Fibroblast of upper back skin (primary cell): ENCODE data around the gene MUC13.
"Not testable (repeated sequence)": the region's sequence is repeated elsewhere in the genome, so short reads cannot be mapped to it uniquely, and the experiment has no call there.

ENCODE experiments used
- DNase-seq: peaks from one replicate; pipeline ENCODE4 v3.0.0-alpha.2; 2013

MUC13 gene

DNA sequence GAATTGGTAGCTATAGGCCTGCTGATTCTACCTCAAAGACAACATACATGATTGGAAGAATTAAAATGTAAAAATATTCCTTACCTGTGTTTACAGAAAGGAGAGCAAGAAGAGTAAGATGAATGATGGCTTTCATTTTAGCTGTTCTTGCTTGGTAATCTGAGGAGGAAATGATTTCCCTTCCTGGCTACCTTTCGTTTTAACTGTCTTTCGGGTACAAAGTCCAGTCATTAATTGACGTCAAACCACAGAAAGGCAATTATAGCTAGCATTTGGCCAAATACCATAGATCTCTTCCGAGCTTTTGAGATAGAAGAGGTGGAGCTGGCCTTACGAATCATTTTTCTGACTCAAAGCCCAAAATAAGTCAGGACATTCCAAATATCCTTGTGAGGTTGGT, at the start of gene MUC13:
MUC13 (minus strand) TSS at position 175 of the 400 bp plus-strand sequence; CDS start at position 136, 39 bp downstream.
- DNase-seq: no peak

DNA sequence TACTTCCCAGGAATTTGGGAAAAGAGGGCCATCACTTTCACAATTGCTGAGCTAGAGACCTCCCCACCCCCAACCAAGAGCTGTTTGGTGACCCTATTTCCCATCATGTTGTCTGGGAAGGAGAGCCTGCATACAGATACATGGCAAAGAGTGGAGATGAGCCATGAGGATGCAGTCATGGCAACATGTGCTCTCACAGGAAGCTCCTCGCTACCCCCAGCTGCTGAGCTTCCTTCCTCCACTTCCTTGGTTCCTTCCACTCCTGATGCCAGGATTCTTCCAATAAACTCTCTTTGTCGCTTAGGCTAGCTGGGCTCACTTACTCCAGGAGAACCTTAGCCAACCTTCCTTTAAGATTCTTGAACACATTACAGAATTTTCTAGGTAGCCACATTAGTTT, 48.3 kb upstream of the MUC13 start:
- DNase-seq: no peak

DNA sequence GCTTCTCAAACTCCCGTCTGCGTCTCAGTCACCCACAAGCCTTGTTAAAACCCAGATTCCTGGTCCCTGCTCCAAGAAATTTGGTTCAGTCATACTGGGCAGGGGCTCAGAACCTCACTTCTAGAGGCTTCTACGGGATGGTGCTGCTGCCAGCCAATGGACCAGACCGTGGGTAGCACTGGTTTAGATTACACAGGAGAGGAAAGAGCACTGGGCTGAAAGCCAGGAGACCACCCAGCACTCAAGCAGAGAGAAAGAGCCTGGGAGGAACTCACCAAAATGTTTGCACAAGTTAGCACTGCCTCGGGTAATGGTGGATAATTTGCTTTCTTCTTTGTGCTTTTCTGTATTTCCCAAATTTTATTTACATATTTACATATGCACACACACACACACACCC, 46.9 kb upstream of the MUC13 start:
- no peak for DNase-seq

GRCh38 chr3:124978627-124979026, 44.1 kb upstream of the MUC13 start:
- no peak for DNase-seq

DNA sequence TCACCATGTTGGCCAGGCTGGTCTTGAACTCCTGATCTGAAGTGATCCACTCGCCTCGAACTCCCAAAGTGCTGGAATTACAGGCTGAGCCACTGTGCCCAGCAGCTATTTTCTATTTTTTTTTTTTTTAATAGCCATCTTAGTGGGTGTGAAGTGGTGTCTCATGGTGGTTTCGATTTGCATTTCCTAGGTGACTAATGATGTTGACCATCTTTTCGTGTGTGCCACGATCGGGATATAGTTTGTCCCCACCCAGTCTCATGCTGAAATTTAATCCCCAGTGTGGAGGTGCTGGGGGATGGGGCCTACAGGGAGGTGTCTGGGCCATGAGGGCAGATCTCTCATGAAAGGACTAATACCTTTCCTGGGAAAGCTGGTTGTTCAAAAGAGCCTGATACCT, 41.8 kb upstream of the MUC13 start:
- DNase-seq: no peak

DNA sequence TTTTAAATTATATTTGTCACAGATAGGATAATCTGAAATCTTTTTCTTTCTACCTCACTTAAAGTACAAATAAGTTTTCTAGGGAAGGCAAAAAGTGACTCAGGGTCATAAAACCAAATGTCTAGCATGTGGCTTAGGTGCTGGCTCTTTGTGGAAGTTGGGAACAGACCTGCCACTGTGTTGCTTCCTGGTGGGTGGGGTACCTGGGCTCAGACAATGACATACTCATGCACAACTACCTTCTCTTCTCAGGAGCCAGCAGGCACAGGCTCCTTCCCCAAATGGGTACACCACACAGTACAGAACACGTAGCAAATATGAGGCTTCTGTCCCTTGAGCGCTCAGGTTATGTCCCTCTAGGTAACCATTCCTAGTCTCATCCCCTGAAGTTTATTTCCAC, 40.1 kb upstream of the MUC13 start:
- no peak for DNase-seq

- no peak for DNase-seq
Observed at GRCh38 chr3:124973290-124973689, 38.7 kb upstream of the MUC13 start.

DNA sequence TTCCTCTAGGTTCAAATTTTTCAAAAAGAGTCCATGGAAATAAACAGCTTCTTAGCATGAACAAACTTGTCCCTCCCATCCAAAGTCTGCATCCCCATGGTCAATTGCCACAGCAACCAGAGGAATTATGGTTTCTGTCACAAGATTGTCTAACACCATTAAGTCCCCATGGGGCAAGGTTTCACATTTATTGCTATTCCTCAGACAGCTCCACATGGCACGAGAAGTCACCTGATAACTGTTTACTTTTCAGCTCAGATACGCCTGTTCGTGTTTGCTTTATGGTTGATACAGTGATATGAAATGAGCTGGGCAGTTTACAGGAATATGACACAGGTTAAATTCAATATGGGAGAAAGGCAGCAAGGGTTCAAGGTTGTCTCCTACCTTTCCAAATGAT, 37.9 kb upstream of the MUC13 start:
- DNase-seq: no peak

DNA sequence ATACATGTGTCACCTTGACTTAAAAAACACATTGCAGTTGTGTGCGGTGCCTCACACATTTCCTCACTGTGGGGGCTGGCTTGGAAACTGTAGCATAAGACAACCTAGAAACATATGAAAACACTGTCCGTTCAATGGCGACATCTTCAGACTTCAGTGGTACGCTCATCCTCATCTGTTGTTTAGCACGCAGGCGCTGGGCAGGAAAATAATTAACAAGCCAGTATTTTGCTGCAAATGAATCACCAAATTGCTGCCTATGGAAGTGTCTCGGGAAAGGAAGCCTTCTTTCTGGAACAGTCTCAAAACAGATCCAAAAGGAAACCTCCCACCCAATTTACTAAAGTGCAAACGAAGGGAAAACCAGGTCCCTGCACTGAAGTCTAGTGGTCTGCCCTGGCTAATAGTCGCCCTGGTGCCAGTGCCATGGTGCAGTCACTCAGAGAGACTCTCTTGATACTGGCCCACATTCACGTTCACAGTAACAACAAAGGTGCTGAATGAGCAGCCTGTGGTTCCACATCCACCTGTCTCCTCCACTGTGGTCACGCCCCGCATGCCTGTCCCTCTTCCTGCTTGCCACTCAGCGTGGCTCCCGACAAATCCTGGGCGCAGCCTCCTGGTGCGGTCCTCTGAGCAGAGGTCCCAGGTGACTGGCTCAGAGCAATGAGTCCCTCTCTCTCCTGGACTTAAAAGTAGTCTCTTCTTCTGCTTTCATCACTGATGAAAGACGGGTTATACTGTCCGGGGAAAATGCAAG, 35.6 kb upstream of the MUC13 start:
- DNase-seq: no peak

GRCh38 chr3:124969190-124969589, 34.6 kb upstream of the MUC13 start:
- DNase-seq: no peak

DNA sequence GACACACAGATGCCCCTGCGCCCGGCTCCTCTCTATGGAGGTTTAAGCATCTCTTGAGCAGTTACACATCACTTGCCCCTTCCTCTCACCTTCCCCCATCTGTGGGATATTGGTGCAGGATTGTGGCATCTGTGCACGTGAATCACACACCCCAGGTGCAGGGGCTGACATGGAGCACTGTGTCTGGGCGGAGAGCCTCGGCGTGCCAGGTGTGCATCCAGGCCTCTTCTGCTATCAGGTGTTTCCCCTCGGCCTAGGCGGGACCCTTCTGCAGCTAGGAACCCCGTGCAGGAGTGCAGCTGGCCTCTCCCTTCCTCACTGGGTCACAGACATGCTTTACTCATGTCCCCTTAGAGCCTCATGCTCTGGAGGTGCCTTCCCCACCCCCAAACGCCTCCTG, 33.4 kb upstream of the MUC13 start:
- no peak for DNase-seq

GRCh38 chr3:124966521-124967445, 32.2 kb upstream of the MUC13 start:
- DNase-seq: no peak

GRCh38 chr3:124965413-124965812, 30.9 kb upstream of the MUC13 start:
- peak; percentile 15 for DNase-seq

DNA sequence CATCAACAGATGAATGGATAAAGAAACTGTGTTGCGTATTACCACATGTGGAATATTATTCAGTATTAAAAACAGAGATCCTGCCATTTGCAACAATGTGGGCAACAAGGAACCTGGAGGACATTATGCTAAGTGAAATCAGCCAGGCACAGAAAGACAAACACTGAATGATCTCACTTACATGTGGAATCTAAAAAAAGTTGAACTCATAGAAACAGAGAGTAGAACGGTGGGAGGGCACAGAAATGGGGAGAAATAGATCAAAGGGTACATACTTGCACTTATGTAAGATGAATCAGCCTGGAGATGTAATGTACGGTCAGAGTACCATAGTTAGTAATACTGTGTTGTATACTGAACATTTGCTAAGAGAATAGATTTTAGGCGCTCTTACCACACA, 29.8 kb upstream of the MUC13 start:
- peak; percentile 62 for DNase-seq

DNA sequence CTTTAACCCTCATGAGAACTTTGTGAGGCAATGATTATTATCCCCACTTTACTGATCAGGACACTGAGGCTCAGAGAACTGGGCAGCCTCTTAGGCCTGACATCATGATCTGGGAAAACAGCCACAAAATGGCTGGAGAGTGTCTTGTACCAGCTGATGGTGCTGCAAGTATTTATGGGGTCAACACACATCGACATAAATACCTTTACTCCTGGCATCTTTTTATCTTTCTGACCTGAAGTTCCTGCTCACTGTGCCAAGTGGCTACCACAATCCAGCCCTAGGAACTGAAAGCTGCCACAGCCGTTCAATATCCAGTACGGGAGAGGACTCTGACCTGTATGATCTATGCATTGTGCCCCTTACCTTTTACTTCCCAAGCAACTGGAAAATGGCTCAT, 29.2 kb upstream of the MUC13 start:
- DNase-seq: peak; percentile 10

DNA sequence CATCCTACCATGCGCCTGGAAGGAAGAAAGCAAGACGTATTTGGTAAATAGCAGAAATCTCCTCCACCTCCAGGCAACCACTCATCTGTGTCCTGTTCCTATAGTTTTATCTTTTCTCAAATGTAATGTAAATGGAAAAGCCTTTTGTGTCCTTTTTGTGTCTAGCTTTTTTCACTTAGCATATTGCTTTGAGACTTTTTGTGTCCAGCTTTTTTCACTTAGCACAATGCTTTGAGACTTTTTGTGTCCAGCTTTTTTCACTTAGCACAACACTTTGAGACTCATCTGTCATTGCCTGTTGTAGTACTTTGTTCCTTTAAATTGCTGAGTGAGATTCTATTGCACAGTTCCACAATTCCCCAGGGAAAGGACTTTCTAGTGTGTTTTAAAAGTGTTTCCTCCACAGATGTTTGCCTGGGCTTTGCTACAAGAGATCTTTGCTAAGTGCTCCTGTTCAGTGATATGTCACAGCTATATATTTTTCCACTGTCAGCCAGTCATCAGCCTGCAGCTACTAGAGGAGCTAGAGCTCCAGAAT, 27.9 kb upstream of the MUC13 start:
- DNase-seq: peak; percentile 31

GRCh38 chr3:124960698-124961097, 26.1 kb upstream of the MUC13 start:
- no peak for DNase-seq

GRCh38 chr3:124960105-124960504, 25.6 kb upstream of the MUC13 start:
- DNase-seq: no peak

DNA sequence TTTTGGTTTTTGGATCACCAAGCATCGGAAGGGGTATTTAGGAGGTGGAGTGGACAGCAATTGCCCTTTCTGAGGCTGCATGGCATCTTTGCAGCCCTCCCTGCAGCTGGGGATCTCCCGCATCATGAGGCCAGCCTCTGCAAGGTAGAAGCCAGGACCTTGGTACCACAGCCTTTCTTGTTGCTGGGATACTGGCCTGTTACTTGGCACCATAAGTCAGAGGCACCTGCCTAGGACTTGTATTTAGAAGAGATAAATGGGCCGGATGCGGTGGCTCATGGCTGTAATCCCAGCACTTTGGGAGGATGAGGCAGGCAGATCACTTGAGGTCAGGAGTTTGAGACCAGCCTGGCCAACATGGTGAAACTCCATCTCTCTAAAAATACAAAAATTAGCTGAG, 23.4 kb upstream of the MUC13 start:
- not testable (repeated sequence) for DNase-seq

DNA sequence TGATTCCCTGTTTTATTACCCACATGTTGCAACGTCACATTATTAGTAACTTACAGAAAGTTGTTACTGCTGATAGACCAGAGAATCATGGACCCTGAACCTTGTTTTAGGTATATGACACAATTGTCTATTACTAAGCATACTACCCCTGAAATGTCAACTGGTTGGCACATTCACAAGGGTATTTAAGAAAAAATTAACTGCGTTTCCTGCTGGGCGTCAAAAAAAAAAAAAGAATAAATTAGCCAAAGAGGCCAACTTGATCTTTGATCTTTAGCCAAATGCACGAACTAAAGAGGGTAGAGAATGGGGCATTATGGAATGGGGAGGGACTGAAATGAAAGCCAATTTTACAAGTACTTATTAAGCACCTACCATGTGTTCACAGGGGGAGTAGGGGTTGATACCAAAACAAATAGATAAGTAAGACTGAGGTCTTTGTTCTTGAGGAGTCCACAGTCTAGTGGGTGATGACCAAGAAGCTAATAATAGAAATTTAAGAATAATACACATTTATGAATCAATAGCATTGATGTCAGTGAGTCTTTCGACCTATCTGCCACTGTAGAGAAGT, 17.8 kb upstream of the MUC13 start:
- no peak for DNase-seq

DNA sequence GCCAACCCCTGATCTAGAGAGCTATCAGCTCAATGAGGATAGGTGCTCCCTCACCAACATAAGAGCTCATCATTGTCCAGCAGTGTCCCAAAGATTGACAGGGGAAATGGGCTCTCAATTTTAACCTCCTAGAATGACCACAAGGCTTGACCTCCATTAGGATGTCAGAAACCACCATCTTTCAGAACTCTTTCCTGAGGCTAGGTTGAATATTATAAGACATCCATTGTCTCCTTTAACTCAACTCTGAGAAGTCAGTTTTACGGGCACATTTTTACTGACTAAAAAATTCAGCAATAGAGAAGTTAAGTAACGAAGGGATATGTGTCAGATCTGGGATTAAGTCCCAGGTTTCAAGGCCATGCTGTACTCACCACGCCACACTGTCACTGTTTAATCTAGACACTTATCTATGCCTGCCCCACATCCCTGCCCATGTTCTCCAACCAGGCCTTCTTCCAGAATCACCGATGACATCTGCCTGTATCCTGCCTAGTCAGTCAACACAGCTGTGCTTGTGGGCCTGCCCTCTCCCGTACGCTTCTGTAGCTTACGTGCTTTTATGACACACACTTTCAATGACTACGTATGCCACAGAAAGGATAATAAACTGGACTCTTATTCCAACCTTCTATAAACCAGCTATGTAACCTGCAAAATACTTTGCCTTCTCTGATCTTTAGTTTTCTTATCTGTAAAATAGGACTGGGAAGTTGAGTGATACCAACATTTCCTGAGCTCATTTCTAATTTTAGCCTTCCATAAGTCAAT, 17.1 kb upstream of the MUC13 start:
- no peak for DNase-seq

GRCh38 chr3:124950026-124950425, 15.5 kb upstream of the MUC13 start:
- no peak for DNase-seq

- no peak for DNase-seq
Observed at GRCh38 chr3:124942613-124943012, 8.1 kb upstream of the MUC13 start.
